ENCODE data around the gene MB21D2.

MB21D2 gene

GRCh38 chr3:192890347-192891335, 27.0 kb downstream of the MB21D2 start:
- no peak for DNase-seq (ENCODE audit: low read depth, low spot score)

GRCh38 chr3:192889679-192890078, 28.0 kb downstream of the MB21D2 start:
- no peak for DNase-seq (ENCODE audit: low read depth, low spot score)

DNA sequence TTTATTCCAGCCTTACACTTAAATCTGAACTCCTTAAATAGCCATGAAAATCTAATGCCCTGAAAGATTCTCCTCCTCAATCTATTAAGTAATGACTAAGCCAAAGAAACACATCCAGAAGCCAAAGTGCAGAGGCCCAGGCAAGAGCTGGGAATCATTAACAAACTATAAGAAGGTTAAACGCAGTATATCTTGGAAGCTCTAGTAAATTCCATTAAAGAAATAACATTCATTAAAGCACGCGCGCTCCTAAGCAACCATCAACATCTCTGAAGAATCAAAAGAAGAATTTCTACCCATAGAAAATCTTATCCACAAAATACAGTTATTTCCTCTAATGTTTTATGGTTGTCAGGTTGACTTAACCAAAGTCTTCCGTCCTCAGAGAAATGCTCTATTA, 29.5 kb downstream of the MB21D2 start:
- no peak for DNase-seq (ENCODE audit: low read depth, low spot score)

DNA sequence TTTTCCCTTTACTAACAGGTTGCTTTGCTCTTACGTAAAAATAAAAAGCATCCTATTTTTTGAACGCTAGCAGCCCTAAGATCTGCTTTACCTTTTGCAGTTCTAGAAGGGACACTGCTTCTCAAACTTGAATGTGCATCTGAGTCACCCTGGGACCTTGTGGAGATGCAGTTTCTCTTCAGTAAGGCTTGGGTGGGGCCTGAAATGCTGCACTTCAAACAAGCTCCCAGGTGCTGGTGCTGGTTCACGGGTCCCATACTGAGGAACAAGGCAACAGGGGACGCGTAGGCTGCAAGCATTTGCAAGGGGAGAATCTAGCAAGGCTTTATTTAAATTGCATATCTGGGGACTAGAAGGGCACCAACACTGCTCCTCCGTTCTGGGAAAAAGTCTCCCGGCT, 30.0 kb downstream of the MB21D2 start:
- no peak for DNase-seq (ENCODE audit: low read depth, low spot score)

DNA sequence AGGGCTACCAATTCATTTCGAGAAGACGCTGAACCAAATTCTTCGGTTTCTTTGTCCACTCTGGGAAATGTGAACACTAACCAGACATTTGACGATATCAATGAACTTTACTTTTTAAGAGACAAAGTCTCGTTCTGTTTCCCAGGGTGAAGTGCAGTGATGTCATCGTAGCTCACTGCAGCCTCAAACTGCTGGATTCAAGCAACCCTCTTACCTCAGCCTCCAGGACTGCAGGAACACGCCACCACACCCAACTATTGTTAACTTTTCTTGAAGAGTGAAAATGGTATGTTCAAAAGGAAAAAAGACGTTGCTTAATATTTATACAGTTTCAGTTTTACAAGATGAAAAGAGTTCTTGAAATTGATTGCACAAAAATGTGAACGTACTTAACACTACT, 30.6 kb downstream of the MB21D2 start:
- no peak for DNase-seq (ENCODE audit: low read depth, low spot score)

GRCh38 chr3:192884777-192885773, 32.6 kb downstream of the MB21D2 start:
- no peak for DNase-seq (ENCODE audit: low read depth, low spot score)

- DNase-seq (ENCODE audit: low read depth, low spot score), result no peak
Measured at GRCh38 chr3:192883512-192883911, 34.1 kb downstream of the MB21D2 start.

- DNase-seq (ENCODE audit: low read depth, low spot score), result no peak
Measured at GRCh38 chr3:192881159-192881786, 36.4 kb downstream of the MB21D2 start.

GRCh38 chr3:192880313-192880712, 37.3 kb downstream of the MB21D2 start:
- DNase-seq (ENCODE audit: low read depth, low spot score), result no peak

- DNase-seq (ENCODE audit: low read depth, low spot score), result no peak
Measured at GRCh38 chr3:192879346-192880031, 38.2 kb downstream of the MB21D2 start.

DNA sequence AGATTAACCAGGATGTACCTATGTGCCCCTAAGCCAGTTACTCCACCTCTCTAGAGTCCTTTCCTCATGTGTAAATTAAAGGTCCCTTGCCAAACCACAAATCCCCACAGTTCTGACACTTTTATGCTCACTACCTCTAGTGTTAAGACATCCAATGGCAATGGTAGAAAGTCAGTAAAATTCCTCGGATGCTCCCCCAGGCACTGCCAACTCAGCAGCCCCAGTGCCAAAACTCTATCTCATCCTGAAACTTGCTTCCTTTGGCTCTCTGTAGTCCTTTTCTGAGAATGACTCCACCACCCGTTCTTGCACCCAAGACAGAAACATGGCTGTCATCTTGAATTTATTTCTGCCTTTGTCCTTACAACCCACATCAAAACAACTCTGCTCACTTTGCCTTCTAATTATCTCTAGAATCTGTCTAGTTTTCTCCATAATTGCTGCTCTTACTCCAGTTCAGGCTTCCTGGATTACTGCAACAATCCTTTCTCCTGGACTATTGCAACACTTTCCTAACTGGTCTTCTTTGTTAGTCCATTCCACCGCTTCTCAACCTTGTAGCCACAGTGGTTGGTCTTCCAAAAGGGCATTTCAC, 41.6 kb downstream of the MB21D2 start:
- DNase-seq (ENCODE audit: low read depth, low spot score), result no peak

GRCh38 chr3:192870822-192871221, 46.8 kb downstream of the MB21D2 start:
- DNase-seq (ENCODE audit: low read depth, low spot score), result no peak

DNA sequence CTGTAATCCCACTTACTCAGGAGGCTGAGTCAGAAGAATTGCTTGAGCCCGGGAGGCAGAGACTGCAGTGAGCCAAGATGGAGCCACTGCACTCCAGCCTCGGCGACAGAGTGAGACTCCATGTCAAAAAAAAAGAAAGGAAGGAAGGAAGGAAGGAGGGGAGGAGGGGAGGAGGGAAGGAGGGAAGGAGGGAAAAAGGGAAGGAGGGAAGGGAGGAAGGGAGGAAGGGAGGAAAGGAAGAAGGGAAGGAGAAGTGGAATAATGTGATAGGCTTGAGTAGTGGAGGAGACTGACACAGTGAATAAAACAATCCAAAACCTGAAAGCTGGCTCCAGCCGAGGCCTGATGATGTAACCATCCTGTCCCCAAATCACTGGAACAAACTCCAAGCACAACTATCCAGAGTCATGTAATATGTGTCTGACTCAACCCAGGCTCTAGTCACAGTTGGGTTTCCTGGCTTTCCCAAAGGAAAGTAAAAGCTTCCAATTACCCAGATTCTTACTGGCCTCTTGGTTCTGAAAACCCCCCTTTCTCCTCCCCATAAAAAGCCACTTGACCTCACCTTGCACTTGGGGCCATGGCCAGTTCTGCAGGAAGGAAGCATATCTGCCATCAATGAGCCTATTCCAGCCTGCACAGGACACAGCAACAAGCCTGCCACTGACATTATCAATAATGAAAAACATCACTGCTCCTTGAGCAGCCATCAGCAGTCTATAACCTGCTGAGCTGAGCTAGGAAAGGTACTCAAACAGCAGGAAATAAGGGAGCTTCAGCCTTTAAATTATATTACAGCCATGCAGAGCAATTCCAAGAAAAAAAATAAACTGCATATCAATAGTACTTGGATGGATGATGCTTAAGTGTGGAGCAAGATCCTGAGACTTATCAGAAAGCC, 48.3 kb downstream of the MB21D2 start:
- no peak for DNase-seq (ENCODE audit: low read depth, low spot score)

DNA sequence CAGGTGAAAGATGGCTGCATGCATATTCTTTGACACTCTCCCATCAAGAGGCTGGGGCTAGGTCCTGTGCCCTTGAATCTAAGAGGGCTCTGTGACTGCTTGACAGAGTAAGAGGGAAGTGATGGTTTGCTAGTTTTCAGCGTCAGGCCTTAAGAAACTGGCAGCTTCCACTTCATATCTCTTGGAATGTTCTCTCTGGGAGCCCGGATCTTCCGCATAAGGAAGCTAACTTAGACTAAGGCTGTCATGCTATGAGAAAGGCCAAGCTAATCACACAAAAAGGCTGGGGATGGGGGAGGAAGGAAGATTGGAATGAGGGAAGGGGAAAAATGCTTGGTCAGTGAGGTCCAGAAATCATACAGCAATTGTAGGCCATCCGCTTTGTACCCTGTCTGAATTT, 50.0 kb downstream of the MB21D2 start:
- DNase-seq (ENCODE audit: low read depth, low spot score), result no peak

GRCh38 chr3:192866804-192867203, 50.9 kb downstream of the MB21D2 start:
- DNase-seq (ENCODE audit: low read depth, low spot score), result no peak

DNA sequence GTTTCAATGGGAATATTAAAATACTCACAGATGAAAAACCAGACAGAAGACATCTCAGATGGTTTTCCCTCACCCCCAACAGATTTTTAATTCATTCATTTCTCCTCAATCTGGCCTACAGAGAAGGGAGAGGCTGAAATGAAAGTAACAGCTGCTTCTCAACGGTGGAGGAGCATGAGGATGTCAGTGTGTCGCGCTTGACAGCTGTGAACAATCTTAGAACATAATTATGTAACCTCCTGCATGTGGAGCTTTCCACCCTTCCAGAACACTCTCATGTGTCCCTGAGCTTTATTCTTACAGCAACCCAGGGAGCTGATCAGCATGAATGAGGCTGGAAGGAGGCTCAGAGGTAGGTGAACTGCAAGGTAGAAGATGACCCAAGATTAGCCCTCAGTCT, 52.7 kb downstream of the MB21D2 start:
- no peak for DNase-seq (ENCODE audit: low read depth, low spot score)

GRCh38 chr3:192863091-192863420, 54.6 kb downstream of the MB21D2 start:
- no peak for DNase-seq (ENCODE audit: low read depth, low spot score)

GRCh38 chr3:192862408-192863090, 55.1 kb downstream of the MB21D2 start:
- DNase-seq (ENCODE audit: low read depth, low spot score), result no peak

GRCh38 chr3:192861972-192862371, 55.7 kb downstream of the MB21D2 start:
- DNase-seq (ENCODE audit: low read depth, low spot score), result no peak
